HPDE6-E6E7 (cell line): ENCODE measurements around the gene GPR160.
A peak's percentile ranks its signal among the peaks of the same experiment; 100 is the strongest.
"Not testable (repeated sequence)": the region's sequence is repeated elsewhere in the genome, so short reads cannot be mapped to it uniquely, and the experiment has no call there.

Experiments
- DNase-seq: peaks from one replicate; pipeline ENCODE4 v3.0.0; 2011; ENCODE audit warnings: missing footprints; ENCODE audit errors: extremely low spot score

The GPR160 gene

DNA sequence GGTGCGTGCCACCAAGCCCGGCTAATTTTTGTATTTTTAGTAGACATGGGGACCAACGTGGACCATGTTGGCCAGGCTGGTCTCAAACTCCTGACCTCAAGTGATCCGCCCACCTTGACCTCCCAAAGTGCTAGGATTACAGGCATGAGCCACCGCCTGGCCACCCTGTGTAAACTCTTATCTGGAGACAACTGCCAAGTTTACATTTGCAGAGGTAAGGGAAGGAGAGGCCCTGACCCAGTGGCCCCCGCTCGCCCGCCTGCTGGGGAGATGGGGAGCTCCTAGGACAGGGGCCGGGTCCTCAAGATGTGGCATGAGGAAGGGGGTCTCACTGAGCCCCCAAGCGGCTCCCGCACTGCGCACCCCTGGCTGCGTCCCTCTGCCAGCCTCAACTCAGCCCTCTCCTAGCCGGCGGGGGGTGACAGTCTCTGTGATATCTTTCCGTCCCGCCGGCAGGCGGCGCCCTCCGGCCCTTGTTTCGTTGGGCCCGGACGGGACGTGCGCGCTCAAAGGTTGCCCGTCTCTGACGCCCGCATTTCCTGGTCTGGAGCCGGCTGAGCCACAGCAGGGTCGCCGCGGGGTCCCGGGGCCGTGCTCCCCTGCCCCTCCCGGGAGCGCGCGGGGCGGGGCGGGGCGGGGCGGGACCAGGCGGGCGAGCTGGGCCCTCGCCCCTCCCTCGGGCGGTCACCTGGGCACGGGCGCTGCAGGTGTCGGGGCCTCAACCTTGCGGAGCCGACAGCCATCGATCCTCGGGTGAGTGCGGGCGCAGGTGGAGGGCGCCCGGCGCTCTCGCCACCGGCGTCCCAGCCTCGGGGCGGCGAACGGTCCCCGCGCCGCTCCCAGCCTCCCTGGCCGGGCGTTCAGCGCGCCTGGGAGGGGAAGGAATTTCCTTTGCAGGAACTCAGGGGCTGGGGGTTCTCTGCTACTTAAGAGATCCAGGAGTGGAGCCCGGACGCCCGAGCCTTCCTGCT lies at the start of gene GPR160:
Gene GPR160, plus strand, starts transcription at position 533 of the 971 bp plus-strand sequence. CDS start 45,978 bp downstream, outside the sequence.
- DNase-seq = peak; percentile 38

GRCh38 chr3:169990431-169990830 lies 47.4 kb upstream of the GPR160 start:
- DNase-seq = no peak

GRCh38 chr3:169992156-169992555 lies 45.6 kb upstream of the GPR160 start:
- no peak for DNase-seq

DNA sequence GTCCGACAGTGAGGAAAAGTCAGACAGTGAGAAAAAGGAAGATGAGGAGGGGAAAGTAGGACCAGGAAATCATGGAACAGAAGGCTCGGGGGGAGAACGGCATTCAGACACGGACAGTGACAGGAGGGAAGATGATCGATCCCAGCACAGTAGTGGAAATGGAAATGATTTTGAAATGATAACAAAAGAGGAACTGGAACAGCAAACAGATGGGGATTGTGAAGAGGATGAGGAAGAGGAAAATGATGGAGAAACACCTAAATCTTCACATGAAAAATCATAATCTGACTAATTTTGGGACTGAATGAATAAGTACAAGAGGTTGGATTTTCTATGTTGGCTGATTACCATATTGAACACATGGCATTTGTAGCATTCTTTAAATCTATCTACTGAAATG lies 45.0 kb upstream of the GPR160 start:
- no peak for DNase-seq

- no peak for DNase-seq
Observed at GRCh38 chr3:169993761-169994160, 44.0 kb upstream of the GPR160 start.

GRCh38 chr3:169996063-169996462 lies 41.7 kb upstream of the GPR160 start:
- DNase-seq = no peak

DNA sequence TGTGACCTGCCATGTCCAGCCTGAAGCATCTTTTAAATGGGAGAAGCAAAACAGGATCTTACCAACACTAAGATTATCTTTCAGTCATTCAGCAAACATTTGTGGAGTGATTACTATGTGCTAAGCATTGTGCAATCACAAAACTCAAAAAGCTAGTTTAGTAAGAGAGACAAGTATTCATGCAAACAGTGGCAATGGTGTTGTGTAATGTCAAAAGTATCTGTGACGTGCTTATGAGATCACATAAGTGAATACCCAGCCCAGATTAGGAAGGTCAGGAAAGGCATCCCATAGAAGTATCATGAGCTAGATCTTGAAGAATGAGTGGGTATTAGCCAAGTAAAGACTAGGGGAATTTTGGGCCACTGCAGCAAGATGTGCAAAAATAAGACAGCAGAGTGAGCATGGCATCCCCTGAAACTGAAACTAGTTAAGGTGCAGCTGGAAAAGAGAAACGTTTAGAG lies 39.1 kb upstream of the GPR160 start:
- no peak for DNase-seq

GRCh38 chr3:169999433-169999832 lies 38.4 kb upstream of the GPR160 start:
- no peak for DNase-seq

- no peak for DNase-seq
Observed at GRCh38 chr3:170000051-170000450, 37.7 kb upstream of the GPR160 start.

DNA sequence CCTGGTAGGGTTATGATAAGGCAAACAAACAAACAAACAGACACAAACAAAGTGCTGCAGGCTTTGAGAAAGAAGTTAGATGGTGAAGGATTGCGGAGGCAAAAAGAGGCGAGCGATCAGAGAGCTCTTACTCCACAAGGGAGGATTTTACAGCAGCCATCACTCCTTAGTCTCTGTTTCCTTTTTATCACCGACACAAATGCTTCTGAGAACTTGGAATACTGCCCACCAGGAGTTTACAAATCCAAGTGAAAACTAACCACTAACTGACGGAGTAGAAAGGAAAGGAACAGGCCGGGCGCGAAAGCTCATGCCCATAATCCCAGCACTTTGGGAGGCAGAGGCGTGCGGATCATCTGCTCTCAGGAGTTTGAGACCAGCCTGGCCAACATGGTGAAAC lies 35.6 kb upstream of the GPR160 start:
- no peak for DNase-seq

- no peak for DNase-seq
Observed at GRCh38 chr3:170002879-170003278, 34.9 kb upstream of the GPR160 start.

- DNase-seq = no peak
Observed at GRCh38 chr3:170003881-170004356, 33.9 kb upstream of the GPR160 start.

- DNase-seq = no peak
Observed at GRCh38 chr3:170007031-170007663, 30.6 kb upstream of the GPR160 start.

DNA sequence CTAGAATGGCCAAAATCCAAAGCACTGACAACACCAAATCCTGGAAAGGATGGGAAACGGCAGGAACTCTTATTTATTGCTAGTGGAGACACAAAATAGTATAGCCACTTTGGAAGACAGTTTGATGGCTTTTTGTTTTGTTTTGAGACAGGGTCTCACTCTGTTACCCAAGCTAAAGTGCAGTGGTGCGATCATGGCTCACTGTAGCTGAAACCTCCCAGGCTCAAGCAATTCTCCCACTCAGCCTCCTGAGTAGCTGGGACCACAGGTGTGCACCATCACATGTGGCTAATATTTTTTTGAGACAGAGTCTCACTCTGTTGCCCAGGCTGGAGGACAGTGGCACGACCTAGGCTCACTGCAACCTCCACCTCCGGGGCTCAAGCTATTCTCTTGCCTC lies 27.3 kb upstream of the GPR160 start:
- no peak for DNase-seq

- DNase-seq = no peak
Observed at GRCh38 chr3:170012683-170013400, 25.0 kb upstream of the GPR160 start.

DNA sequence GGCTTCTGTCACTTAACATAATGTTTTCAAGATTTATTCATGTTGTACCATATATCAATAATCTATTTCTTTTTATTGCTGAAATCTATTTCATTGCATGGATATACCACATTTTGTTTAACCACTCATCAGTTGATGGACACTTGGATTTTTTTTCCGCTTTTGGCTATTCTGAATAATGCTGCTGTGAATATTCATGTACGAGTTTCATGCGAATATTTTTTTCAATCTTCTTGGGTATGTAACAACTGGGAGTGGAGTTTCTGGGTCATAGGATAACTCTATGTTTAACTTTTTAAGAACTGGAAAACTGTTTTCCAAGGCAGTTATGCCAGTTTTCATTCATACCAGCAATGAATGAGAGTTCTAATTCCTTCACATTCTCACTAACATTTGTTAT lies 21.7 kb upstream of the GPR160 start:
- DNase-seq = no peak

GRCh38 chr3:170019306-170019705 lies 18.5 kb upstream of the GPR160 start:
- not testable (repeated sequence) for DNase-seq

- DNase-seq = no peak
Observed at GRCh38 chr3:170021083-170021482, 16.7 kb upstream of the GPR160 start.

DNA sequence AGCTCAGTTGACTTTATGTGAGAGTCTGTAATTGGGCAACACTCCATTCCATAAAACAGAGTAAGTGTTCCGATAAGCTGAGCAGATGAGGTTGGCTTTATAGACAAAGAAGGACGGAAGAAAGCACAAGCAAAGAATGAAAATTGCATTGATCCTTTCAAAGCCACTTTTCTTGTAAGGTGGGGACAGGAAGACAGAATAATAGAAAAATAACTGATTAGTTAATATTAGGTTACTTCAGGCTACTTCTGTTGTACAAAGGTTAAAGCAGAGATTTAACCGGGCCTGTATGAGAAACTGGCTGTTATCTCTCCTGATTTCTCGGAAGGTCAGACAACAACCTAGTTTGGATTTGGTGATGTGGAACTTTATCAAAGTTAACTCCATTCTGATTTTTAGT lies 15.5 kb upstream of the GPR160 start:
- DNase-seq = no peak

DNA sequence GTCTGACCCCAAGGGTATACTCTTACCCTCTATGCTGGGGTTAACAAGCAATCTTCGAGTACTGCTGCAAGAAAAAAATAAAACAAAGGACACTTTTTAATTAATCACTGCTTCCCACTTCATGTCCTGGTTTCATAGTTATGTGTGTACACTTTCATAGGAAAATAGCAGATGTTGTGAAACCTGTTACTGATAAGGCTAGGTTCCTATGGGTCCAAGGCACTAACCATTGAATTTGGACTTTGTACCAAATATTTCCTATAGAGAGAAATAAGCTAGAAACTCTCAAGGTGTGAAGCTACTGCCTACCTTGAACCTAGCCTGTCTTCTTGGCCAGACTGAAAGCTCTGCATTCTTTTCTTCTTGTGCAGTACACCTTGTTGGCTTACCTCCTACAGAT lies 14.6 kb upstream of the GPR160 start:
- no peak for DNase-seq

DNA sequence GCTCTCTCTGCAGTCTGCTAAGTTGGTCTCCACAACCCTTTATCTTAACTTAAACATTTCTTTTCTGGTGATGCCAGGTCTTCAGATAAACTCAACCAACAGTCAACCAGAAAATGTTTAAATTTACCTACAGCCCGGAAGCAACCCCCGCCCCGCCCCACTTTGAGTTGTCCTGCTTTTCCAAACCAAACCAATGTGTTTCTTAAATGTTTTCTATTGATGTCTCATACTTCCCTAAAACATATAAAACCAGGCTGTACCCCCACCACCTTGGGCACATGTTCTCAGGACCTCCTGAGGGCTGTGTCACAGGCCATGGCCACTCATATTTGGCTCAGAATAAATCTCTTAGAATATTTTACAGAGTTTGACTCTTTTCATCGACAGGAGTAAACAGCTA lies 13.2 kb upstream of the GPR160 start:
- DNase-seq = no peak
